GM19099 (cell line): ENCODE measurements around the gene USP17L10.
"Not testable (repeated sequence)": the region's sequence is repeated elsewhere in the genome, so short reads cannot be mapped to it uniquely, and the experiment has no call there.

Experiments
- POLR2A ChIP-seq: IDR thresholded peaks from 3 replicates; pipeline ENCODE4 v1.6.1; 2011; ENCODE audit warnings: low read depth; ENCODE audit not compliant: insufficient read length; ENCODE audit errors: extremely low read depth

USP17L10 gene

DNA sequence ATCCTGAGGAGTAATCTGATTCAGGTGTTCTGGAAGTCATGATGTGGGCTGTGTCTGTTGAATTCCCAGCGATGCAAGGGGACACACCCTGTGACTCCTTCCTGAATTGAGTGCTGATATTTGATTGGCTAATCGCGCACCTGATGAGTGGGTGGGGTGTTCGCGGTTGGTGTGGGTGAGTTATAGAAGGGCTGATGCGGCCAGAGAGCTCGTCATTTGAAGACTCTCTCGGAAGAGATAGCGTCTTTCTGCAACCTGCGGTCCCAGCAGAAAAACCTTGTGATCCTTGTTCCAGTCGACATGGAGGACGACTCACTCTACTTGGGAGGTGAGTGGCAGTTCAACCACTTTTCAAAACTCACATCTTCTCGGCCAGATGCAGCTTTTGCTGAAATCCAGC is at the start of gene USP17L10:
Gene USP17L10, plus strand, starts transcription at position 301 of the 400 bp plus-strand sequence. Its CDS starts 0 bp downstream, at position 301.
- not testable (repeated sequence) for TF ChIP-seq POLR2A

DNA sequence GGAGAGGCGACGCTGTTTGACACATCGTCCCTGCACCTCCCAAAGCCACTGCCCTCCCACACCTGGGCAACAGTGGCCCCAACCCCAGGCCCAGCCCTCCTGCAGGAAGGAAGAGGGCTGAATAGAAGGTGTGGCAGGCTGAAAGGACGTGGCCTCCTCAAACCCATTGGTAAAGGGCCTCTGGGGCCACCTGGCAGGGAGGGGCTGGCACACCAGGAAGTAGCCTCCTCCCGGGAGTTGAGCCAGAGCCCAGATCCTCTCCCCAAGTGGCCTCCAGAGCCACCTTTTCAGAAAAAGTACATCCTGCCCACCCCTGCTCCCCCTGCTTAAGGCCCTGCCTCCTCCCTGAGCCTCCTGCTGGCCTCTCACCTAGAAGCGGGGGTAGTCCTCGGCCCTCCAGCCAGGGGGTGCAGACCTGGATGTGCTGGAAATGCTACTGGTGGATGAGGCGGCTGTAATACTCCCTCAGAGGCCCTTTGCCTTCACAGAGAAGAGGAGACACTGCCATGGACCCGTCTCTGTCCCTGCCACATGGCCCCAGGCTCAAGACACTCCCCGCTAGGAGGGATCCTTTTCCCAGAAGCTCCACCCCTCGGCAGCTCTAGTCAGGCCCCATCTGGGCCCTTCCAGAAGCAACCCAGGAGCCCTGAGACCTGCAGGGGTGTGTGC is 40.5 kb upstream of the USP17L10 start, which contains the start of gene FAM90A26:
Gene FAM90A26, plus strand, starts transcription at position 619 of the 669 bp plus-strand sequence. CDS start 2,764 bp downstream, outside the sequence.
- not testable (repeated sequence) for TF ChIP-seq POLR2A

- not testable (repeated sequence) for TF ChIP-seq POLR2A
Observed at GRCh38 chr4:9215105-9215504, 4.6 kb downstream of the USP17L10 start, which contains the start of gene USP17L11. Gene USP17L11, plus strand, starts transcription at chr4:9215405. Its CDS starts 0 bp downstream, at chr4:9215405.

DNA sequence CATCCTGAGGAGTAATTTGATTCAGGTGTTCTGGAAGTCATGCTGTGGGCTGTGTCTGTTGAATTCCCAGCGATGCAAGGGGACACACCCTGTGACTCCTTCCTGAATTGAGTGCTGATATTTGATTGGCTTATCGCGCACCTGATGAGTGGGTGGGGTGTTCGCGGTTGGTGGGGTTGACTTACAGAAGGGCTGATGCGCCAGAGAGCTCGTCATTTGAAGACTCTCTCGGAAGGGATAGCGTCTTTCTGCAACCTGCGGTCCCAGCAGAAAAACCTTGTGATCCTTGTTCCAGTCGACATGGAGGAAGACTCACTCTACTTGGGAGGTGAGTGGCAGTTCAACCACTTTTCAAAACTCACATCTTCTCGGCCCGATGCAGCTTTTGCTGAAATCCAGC is 9.4 kb downstream of the USP17L10 start, which contains the start of gene USP17L12:
Gene USP17L12, plus strand, starts transcription at position 301 of the 400 bp plus-strand sequence. Its CDS starts 0 bp downstream, at position 301.
- TF ChIP-seq POLR2A = not testable (repeated sequence)

DNA sequence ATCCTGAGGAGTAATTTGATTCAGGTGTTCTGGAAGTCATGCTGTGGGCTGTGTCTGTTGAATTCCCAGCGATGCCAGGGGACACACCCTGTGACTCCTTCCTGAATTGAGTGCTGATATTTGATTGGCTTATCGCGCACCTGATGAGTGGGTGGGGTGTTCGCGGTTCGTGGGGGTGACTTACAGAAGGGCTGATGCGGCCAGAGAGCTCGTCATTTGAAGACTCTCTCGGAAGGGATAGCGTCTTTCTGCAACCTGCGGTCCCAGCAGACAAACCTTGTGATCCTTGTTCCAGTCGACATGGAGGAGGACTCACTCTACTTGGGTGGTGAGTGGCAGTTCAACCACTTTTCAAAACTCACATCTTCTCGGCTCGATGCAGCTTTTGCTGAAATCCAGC is 14.1 kb downstream of the USP17L10 start, which contains the start of gene USP17L13:
Gene USP17L13, plus strand, starts transcription at position 301 of the 400 bp plus-strand sequence. Its CDS starts 0 bp downstream, at position 301.
- not testable (repeated sequence) for TF ChIP-seq POLR2A

DNA sequence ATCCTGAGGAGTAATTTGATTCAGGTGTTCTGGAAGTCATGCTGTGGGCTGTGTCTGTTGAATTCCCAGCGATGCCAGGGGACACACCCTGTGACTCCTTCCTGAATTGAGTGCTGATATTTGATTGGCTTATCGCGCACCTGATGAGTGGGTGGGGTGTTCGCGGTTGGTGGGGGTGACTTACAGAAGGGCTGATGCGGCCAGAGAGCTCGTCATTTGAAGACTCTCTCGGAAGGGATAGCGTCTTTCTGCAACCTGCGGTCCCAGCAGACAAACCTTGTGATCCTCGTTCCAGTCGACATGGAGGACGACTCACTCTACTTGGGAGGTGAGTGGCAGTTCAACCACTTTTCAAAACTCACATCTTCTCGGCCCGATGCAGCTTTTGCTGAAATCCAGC is 23.6 kb downstream of the USP17L10 start, which contains the start of gene USP17L15:
Gene USP17L15, plus strand, starts transcription at position 301 of the 400 bp plus-strand sequence. Its CDS starts 0 bp downstream, at position 301.
- TF ChIP-seq POLR2A = not testable (repeated sequence)

- not testable (repeated sequence) for TF ChIP-seq POLR2A
Observed at GRCh38 chr4:9243579-9243978, 33.1 kb downstream of the USP17L10 start, which contains the start of gene USP17L17. Gene USP17L17, plus strand, starts transcription at chr4:9243879. Its CDS starts 0 bp downstream, at chr4:9243879.

- TF ChIP-seq POLR2A = not testable (repeated sequence)
Observed at GRCh38 chr4:9247953-9248680, 37.7 kb downstream of the USP17L10 start, which contains the start of gene USP17L18. Gene USP17L18, plus strand, starts transcription at chr4:9248630. Its CDS starts 0 bp downstream, at chr4:9248630.

DNA sequence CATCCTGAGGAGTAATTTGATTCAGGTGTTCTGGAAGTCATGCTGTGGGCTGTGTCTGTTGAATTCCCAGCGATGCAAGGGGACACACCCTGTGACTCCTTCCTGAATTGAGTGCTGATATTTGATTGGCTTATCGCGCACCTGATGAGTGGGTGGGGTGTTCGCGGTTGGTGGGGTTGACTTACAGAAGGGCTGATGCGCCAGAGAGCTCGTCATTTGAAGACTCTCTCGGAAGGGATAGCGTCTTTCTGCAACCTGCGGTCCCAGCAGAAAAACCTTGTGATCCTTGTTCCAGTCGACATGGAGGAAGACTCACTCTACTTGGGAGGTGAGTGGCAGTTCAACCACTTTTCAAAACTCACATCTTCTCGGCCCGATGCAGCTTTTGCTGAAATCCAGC is 42.6 kb downstream of the USP17L10 start, which contains the start of gene USP17L19:
Gene USP17L19, plus strand, starts transcription at position 301 of the 400 bp plus-strand sequence. Its CDS starts 0 bp downstream, at position 301.
- not testable (repeated sequence) for TF ChIP-seq POLR2A

GRCh38 chr4:9257824-9258223 is 47.4 kb downstream of the USP17L10 start, which contains the start of gene USP17L20:
Gene USP17L20, plus strand, starts transcription at chr4:9258124. Its CDS starts 0 bp downstream, at chr4:9258124.
- TF ChIP-seq POLR2A = not testable (repeated sequence)
